SU-DHL-6 (cell line): Measurements from ENCODE around the gene ZNF518A.

Experiments
- CTCF ChIP-seq: fragments of 200-600 bp; sonication (generic); IDR thresholded peaks from one replicate; pipeline ENCODE4 v1.5.1; 2017; ENCODE audit warnings: antibody characterized with exemption, mild to moderate bottlenecking, low read length, moderate library complexity; ENCODE audit not compliant: insufficient read depth, poor library complexity, severe bottlenecking
- EZH2phosphoT487 ChIP-seq: fragments of 200-600 bp; sonication (generic), shearing (Covaris generic); conservative IDR thresholded peaks from 2 replicates; pipeline ENCODE4 v1.6.1; 2018; ENCODE audit warnings: mild to moderate bottlenecking, antibody characterized with exemption, low read length, moderate library complexity, mixed read lengths

- no peak for TF ChIP-seq CTCF
- TF ChIP-seq EZH2phosphoT487: no peak
These were observed 7.3 kb upstream of the ZNF518A start for GRCh38 chr10:96122824-96123223.
